ENCODE results near the gene FER1L5.
A peak's percentile ranks its signal among the peaks of the same experiment; 100 is the strongest.

FER1L5 gene

GRCh38 chr2:96642564-96643360, at the start of gene FER1L5:
TSS of gene FER1L5 (plus strand) at chr2:96642764. CDS start at chr2:96642837, 73 bp downstream.
- no peak for DNase-seq (ENCODE audit: low spot score)

GRCh38 chr2:96594282-96594681, 48.3 kb upstream of the FER1L5 start:
- peak; percentile 6 for DNase-seq (ENCODE audit: low spot score)

- peak; percentile 34 for DNase-seq (ENCODE audit: low spot score)
Measured at GRCh38 chr2:96594691-96595152, 47.8 kb upstream of the FER1L5 start.

GRCh38 chr2:96596596-96596995, 46.0 kb upstream of the FER1L5 start:
- DNase-seq (ENCODE audit: low spot score) = no peak

GRCh38 chr2:96599941-96600340, 42.6 kb upstream of the FER1L5 start:
- no peak for DNase-seq (ENCODE audit: low spot score)

GRCh38 chr2:96601382-96602292, 40.9 kb upstream of the FER1L5 start:
- DNase-seq (ENCODE audit: low spot score) = no peak

GRCh38 chr2:96602330-96602823, 40.2 kb upstream of the FER1L5 start:
- DNase-seq (ENCODE audit: low spot score) = no peak

- no peak for DNase-seq (ENCODE audit: low spot score)
Measured at GRCh38 chr2:96604104-96604503, 38.5 kb upstream of the FER1L5 start.

- no peak for DNase-seq (ENCODE audit: low spot score)
Measured at GRCh38 chr2:96608469-96609455, 33.8 kb upstream of the FER1L5 start.

- DNase-seq (ENCODE audit: low spot score) = no peak
Measured at GRCh38 chr2:96616128-96616527, 26.4 kb upstream of the FER1L5 start.

GRCh38 chr2:96616535-96616934, 26.0 kb upstream of the FER1L5 start:
- no peak for DNase-seq (ENCODE audit: low spot score)

GRCh38 chr2:96617012-96617411, 25.6 kb upstream of the FER1L5 start:
- no peak for DNase-seq (ENCODE audit: low spot score)

- no peak for DNase-seq (ENCODE audit: low spot score)
Measured at GRCh38 chr2:96618596-96619283, 23.8 kb upstream of the FER1L5 start.

GRCh38 chr2:96622544-96622943, 20.0 kb upstream of the FER1L5 start:
- no peak for DNase-seq (ENCODE audit: low spot score)

GRCh38 chr2:96623116-96623515, 19.4 kb upstream of the FER1L5 start:
- DNase-seq (ENCODE audit: low spot score) = no peak

- DNase-seq (ENCODE audit: low spot score) = no peak
Measured at GRCh38 chr2:96625571-96626552, 16.7 kb upstream of the FER1L5 start.

GRCh38 chr2:96626553-96626942, 16.0 kb upstream of the FER1L5 start:
- DNase-seq (ENCODE audit: low spot score) = no peak

- no peak for DNase-seq (ENCODE audit: low spot score)
Measured at GRCh38 chr2:96631804-96632435, 10.6 kb upstream of the FER1L5 start.

- DNase-seq (ENCODE audit: low spot score) = no peak
Measured at GRCh38 chr2:96633641-96634040, 8.9 kb upstream of the FER1L5 start.

Data from CD4-positive, alpha-beta T cell treated with Interleukin-2 at 100 ng/mL for 4 hours (primary cell).